ENCODE data around the gene PIAS4.

Gene PIAS4

GRCh38 chr19:3970808-3971598 lies 36.5 kb upstream of the PIAS4 start, which contains the start of gene DAPK3:
TSS of gene DAPK3 (minus strand) at chr19:3971099. CDS start at chr19:3969735, 1,364 bp downstream.
- peak within 1 kb of the TSS; percentile 90 for H3K27ac Mint-ChIP-seq
- peak; percentile 90 for ATAC-seq
- H3K4me1 Mint-ChIP-seq, result peaks cover 29% of the 10 kb centered on the region
- peak; percentile 93 to 97 for DNase-seq (ENCODE audit: low spot score in 2 of 2)
- no peaks in the 10 kb centered on the region for H3K9me3 Mint-ChIP-seq
- peaks cover 75% of the 10 kb centered on the region for H3K36me3 Mint-ChIP-seq
- peak within 1 kb of the TSS; percentile 91 for H3K4me3 Mint-ChIP-seq

DNA sequence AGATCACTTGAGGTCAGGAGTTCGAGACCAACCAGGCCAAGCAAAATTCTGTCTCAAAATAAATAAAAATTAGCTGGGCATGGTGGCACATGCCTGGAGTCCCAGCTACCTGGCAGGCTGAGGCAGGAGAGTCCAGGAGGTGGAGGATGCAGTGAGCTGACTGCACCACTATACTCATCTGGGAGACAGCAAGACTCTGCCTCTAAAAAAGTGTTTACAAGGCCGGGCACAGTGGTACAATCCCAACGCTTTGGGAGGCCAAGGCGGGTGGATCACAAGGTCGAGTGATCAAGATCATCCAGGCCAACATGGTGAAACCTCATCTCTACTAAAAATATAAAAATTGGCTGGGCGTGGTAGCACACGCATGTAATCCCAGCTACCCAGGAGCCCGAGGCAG lies 32.4 kb upstream of the PIAS4 start:
- DNase-seq (ENCODE audit: low spot score in 2 of 2), result no peak
- Mint-ChIP-seq H3K27ac (peak overlapping the region; percentile 99), H3K4me3 (no peak overlapping the region), H3K4me1 (peaks cover 34% of the 10 kb centered on the region), H3K9me3 (no peaks in the 10 kb centered on the region), H3K36me3 (peaks cover 85% of the 10 kb centered on the region)
- ATAC-seq, result no peak

DNA sequence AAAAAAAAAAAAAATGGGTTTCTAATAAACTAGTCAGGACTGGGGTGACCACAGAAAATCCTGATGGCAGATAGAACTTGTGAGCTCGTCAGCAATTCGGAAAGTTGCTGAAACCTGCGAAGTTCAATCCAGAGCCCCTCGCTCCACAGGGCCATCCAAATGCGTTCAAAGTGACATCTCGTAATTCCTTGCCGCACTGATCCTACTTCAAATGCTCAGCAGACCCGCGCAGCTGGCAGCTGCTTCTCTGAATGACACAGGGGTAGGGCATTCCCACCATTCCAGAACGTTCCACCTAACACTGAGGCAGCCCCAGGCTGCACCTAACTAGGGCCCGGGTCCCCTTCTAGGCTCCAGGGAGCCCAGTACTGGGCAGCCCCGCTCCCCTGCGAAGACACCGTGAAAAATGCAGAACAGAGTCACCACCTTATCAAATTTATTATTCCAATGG lies 31.9 kb upstream of the PIAS4 start:
- Mint-ChIP-seq H3K36me3 (peaks cover 85% of the 10 kb centered on the region), H3K9me3 (no peaks in the 10 kb centered on the region), H3K4me1 (peaks cover 29% of the 10 kb centered on the region), H3K4me3 (no peak overlapping the region), H3K27ac (peak overlapping the region; percentile 99)
- DNase-seq (ENCODE audit: low spot score in 2 of 2) (no peak), ATAC-seq (no peak)

DNA sequence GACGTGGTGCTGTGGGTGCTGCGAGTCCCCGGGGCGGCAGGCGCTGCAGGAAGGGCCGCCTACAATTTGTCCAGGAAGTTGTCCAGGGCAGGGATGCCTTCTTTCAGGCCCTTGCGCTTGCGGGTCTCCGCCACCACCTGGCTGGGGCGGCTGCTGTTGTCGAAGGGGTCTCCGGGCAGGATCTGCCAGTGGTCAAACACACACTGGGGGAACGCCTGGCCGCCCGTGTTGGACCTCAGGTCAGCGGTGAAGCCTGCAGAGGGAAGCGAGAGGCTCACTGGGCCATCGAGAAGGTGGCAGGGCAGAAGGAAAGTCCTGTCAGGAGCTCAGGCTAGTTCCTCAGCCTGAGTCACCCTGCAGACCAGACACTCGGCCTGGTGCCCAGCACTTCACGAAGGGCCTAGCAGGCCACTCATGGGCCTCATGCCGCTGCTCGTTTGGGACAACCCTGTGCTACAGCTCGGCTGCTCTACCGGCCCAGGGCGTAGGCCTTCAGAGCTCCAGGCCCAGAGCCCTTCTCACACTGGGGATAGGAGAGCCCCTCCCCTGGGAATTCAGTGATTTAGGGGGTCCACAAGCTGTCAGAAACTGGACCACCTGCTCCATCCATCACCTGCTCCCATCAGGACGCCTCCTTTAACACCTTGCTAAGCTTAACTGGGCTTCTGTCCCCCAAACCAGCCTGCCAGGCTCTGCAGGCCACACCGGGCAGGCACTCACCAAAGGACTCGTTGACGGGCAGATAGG lies 30.9 kb upstream of the PIAS4 start:
- ATAC-seq, result peak; percentile 0
- H3K9me3 Mint-ChIP-seq, result no peaks in the 10 kb centered on the region
- peaks cover 85% of the 10 kb centered on the region for H3K36me3 Mint-ChIP-seq

GRCh38 chr19:3977242-3978143 lies 30.0 kb upstream of the PIAS4 start:
- Mint-ChIP-seq H3K4me1 (peaks cover 36% of the 10 kb centered on the region), H3K4me3 (no peak overlapping the region), H3K27ac (peak overlapping the region; percentile 99), H3K9me3 (no peaks in the 10 kb centered on the region), H3K36me3 (peaks cover 85% of the 10 kb centered on the region)
- peak; percentile 3 for ATAC-seq
- no peak for DNase-seq (ENCODE audit: low spot score in 2 of 2)

More for the DNA sequence above, 30.9 kb upstream of the PIAS4 start:
- peak overlapping the region; percentile 99 for H3K27ac Mint-ChIP-seq
- DNase-seq (ENCODE audit: low spot score in 2 of 2), result no peak
- H3K4me3 Mint-ChIP-seq, result no peak overlapping the region
- H3K4me1 Mint-ChIP-seq, result peaks cover 29% of the 10 kb centered on the region

GRCh38 chr19:3978145-3978544 lies 29.4 kb upstream of the PIAS4 start:
- DNase-seq (ENCODE audit: low spot score in 2 of 2), result no peak
- Mint-ChIP-seq H3K4me1 (peaks cover 43% of the 10 kb centered on the region), H3K27ac (peak overlapping the region; percentile 99), H3K4me3 (no peak overlapping the region), H3K9me3 (no peaks in the 10 kb centered on the region), H3K36me3 (peaks cover 85% of the 10 kb centered on the region)
- ATAC-seq, result no peak

GRCh38 chr19:3979289-3979673 lies 28.3 kb upstream of the PIAS4 start:
- peaks cover 97% of the 10 kb centered on the region for H3K36me3 Mint-ChIP-seq
- no peak for ATAC-seq
- DNase-seq (ENCODE audit: low spot score in 2 of 2), result peak in 1 of 2 donors; percentile 48
- H3K9me3 Mint-ChIP-seq, result no peaks in the 10 kb centered on the region
- no peak overlapping the region for H3K4me3 Mint-ChIP-seq
- H3K4me1 Mint-ChIP-seq, result peaks cover 54% of the 10 kb centered on the region
- H3K27ac Mint-ChIP-seq, result peak overlapping the region; percentile 99

- Mint-ChIP-seq H3K4me3 (no peak overlapping the region), H3K4me1 (peaks cover 60% of the 10 kb centered on the region), H3K36me3 (peaks cover 100% of the 10 kb centered on the region), H3K27ac (peak overlapping the region; percentile 99), H3K9me3 (no peaks in the 10 kb centered on the region)
- peak in 1 of 2 donors; percentile 48 for DNase-seq (ENCODE audit: low spot score in 2 of 2)
- peak; percentile 1 for ATAC-seq
Observed at GRCh38 chr19:3979674-3980352, 27.7 kb upstream of the PIAS4 start.

DNA sequence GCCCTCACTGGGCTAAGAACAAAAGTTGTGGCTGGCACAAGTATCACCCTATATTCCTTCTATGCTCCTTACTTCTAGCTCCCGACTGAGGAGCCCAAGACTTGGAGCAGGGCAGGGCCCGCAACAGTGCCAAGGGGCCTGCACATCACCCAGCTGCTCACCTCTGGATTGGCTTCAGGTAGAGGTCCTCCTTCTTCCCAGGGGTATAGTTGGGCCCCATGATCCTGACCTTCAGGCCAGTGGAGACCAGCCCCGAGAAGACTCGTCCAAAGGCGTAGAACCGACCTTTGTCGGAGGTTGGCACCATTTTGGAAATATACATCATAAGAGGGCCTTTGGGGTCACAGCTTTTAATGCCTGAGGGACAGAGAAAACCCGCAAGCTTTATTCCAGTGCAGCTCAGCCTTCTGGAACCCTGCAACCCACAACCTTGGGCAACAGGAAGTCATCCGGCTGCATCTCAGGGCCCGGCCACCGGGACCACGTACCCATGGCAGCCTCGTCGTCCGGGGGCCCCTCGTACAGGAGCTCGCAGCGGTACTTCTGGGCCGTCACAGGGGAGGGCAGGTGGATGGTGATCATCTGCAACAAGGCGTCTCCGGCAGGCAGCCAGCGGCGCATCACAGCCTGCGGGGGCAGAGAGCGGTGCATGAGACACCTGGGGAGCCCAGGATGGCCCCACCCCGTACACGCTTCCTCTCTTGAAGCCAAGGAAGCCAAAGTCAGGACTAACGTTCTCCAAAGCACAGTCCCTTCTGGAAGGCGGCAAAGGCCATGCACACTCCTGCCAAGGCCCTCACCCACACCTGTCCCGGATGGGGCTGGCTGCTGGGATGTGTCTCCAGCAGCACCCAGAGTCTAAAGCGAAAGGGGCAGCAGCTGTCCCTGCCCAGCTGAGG lies 26.9 kb upstream of the PIAS4 start:
- no peaks in the 10 kb centered on the region for H3K9me3 Mint-ChIP-seq
- H3K27ac Mint-ChIP-seq, result peak overlapping the region; percentile 99
- H3K4me1 Mint-ChIP-seq, result peaks cover 61% of the 10 kb centered on the region
- H3K36me3 Mint-ChIP-seq, result peaks cover 100% of the 10 kb centered on the region
- ATAC-seq (no peak), DNase-seq (ENCODE audit: low spot score in 2 of 2) (peak in 1 of 2 donors; percentile 49)
- peak overlapping the region; percentile 96 for H3K4me3 Mint-ChIP-seq

- Mint-ChIP-seq H3K4me1 (peaks cover 63% of the 10 kb centered on the region), H3K36me3 (peaks cover 94% of the 10 kb centered on the region), H3K4me3 (peak overlapping the region; percentile 96), H3K9me3 (no peaks in the 10 kb centered on the region), H3K27ac (peak overlapping the region; percentile 99)
- ATAC-seq (no peak), DNase-seq (ENCODE audit: low spot score in 2 of 2) (peak in 1 of 2 donors; percentile 49)
Observed at GRCh38 chr19:3981373-3981735, 26.2 kb upstream of the PIAS4 start.

GRCh38 chr19:3981736-3982681 lies 25.5 kb upstream of the PIAS4 start:
- peaks cover 66% of the 10 kb centered on the region for H3K4me1 Mint-ChIP-seq
- no peak for ATAC-seq
- H3K27ac Mint-ChIP-seq, result peak overlapping the region; percentile 99
- peak in 1 of 2 donors; percentile 49 for DNase-seq (ENCODE audit: low spot score in 2 of 2)
- peak overlapping the region; percentile 96 for H3K4me3 Mint-ChIP-seq
- H3K9me3 Mint-ChIP-seq, result no peaks in the 10 kb centered on the region
- H3K36me3 Mint-ChIP-seq, result peaks cover 93% of the 10 kb centered on the region

- Mint-ChIP-seq H3K4me3 (peak overlapping the region; percentile 96), H3K36me3 (peaks cover 91% of the 10 kb centered on the region), H3K9me3 (no peaks in the 10 kb centered on the region), H3K4me1 (peaks cover 60% of the 10 kb centered on the region), H3K27ac (peak overlapping the region; percentile 99)
- peak in 1 of 2 donors; percentile 52 for DNase-seq (ENCODE audit: low spot score in 2 of 2)
- ATAC-seq, result peak; percentile 4
Observed at GRCh38 chr19:3982701-3983541, 24.6 kb upstream of the PIAS4 start.
